HL-60 (cell line): ENCODE data around the gene PIK3C2B.

Source experiments
- DNase-seq, 2 experiments: peaks; one replicate each; pipeline ENCODE4 v3.0.0-alpha.2; 2010 to 2020; ENCODE audit warnings: low read depth in 1 of 2, low spot score in 1 of 2
- H3K27ac ChIP-seq: fragments of 250-450 bp; sonication (Bioruptor Pico); replicated peaks from 2 replicates; pipeline ENCODE4 v1.5.1; 2020; ENCODE audit warnings: mild to moderate bottlenecking, moderate library complexity
- H3K27me3 ChIP-seq: fragments of 250-450 bp; sonication (Bioruptor Pico); 2 replicates; pipeline ENCODE4 v1.5.1; 2021; ENCODE audit warnings: mild to moderate bottlenecking, moderate library complexity; ENCODE audit not compliant: insufficient read depth, poor library complexity, severe bottlenecking
- H3K4me3 ChIP-seq: replicated peaks from 2 replicates; pipeline ENCODE4 v1.5.1; 2011; ENCODE audit warnings: mild to moderate bottlenecking, control low read depth, low read length; ENCODE audit not compliant: insufficient read depth
- CTCF ChIP-seq: IDR thresholded peaks from one replicate; pipeline ENCODE4 v1.5.1; 2011; ENCODE audit warnings: low read length, control low read depth, inconsistent platforms; ENCODE audit not compliant: insufficient read depth
- GABPA ChIP-seq: IDR thresholded peaks from 2 replicates; pipeline ENCODE4 v1.6.1; 2012; ENCODE audit warnings: low read depth
- POLR2AphosphoS5 ChIP-seq: IDR thresholded peaks from 2 replicates; pipeline ENCODE4 v1.6.1; 2012; ENCODE audit warnings: low read depth
- REST ChIP-seq: IDR thresholded peaks from 2 replicates; pipeline ENCODE4 v1.6.1; 2012; ENCODE audit warnings: low read depth; ENCODE audit not compliant: insufficient replicate concordance
- SPI1 ChIP-seq: IDR thresholded peaks from 2 replicates; pipeline ENCODE4 v1.6.1; 2012; ENCODE audit warnings: low read depth, mild to moderate bottlenecking, borderline replicate concordance

Gene PIK3C2B

GRCh38 chr1:204459706-204460105 lies 34.9 kb downstream of the PIK3C2B start:
- TF ChIP-seq GABPA = no peak
- no peak overlapping the region for H3K4me3 ChIP-seq

GRCh38 chr1:204457666-204458065 lies 36.9 kb downstream of the PIK3C2B start:
- Histone ChIP-seq H3K27me3 (no peaks in the 10 kb centered on the region), H3K4me3 (no peak overlapping the region), H3K27ac (no peak overlapping the region)
- DNase-seq = no peak
- TF ChIP-seq SPI1 (no peak), REST (no peak), CTCF (no peak), GABPA (no peak), POLR2AphosphoS5 (no peak)

More at GRCh38 chr1:204459706-204460105, 34.9 kb downstream of the PIK3C2B start:
- no peak for DNase-seq
- H3K27ac ChIP-seq = no peak overlapping the region
- no peaks in the 10 kb centered on the region for H3K27me3 ChIP-seq

GRCh38 chr1:204456826-204457442 lies 37.7 kb downstream of the PIK3C2B start:
- TF ChIP-seq REST (no peak), SPI1 (no peak), GABPA (no peak), POLR2AphosphoS5 (no peak), CTCF (no peak)
- H3K4me3 ChIP-seq = no peak overlapping the region
- no peak overlapping the region for H3K27ac ChIP-seq
- no peaks in the 10 kb centered on the region for H3K27me3 ChIP-seq
- DNase-seq = no peak

GRCh38 chr1:204455831-204456145 lies 38.8 kb downstream of the PIK3C2B start:
- no peak for DNase-seq
- Histone ChIP-seq H3K4me3 (no peak overlapping the region), H3K27me3 (no peaks in the 10 kb centered on the region), H3K27ac (no peak overlapping the region)
- no peak for TF ChIP-seq REST
- TF ChIP-seq GABPA = no peak
- TF ChIP-seq SPI1 = no peak
- no peak for TF ChIP-seq POLR2AphosphoS5
- no peak for TF ChIP-seq CTCF
